B cell (primary cell): ENCODE results near the gene SZT2. TPM values are rescaled to one million over a fixed set of nuclear protein-coding genes. Genes with fewer than 3 reads are reported as not detected.

ENCODE experiments used
- ATAC-seq: fragments of 200-7000 bp; cut with Tn5 transposase; one replicate; pipeline ENCODE4 v1.10.0; 2021; ENCODE audit warnings: low read depth, mild to moderate bottlenecking, moderate number of reproducible peaks, moderate library complexity
- CTCF ChIA-PET: fragments of 350-600 bp; sonication (Branson Sonifier 250); formaldehyde crosslinking; loops from one replicate; lab custom pipeline; 2021; ENCODE audit warnings: antibody characterized with exemption, inconsistent platforms; lab: Charles Lee
- POLR2A ChIA-PET: fragments of 350-600 bp; sonication (Branson Sonifier 250); formaldehyde crosslinking; loops from one replicate; lab custom pipeline; 2021; ENCODE audit warnings: antibody characterized with exemption; lab: Charles Lee
- DNase-seq: peaks from one replicate; pipeline ENCODE4 v3.0.0; 2013
- H2AFZ ChIP-seq: 2 replicates; pipeline ENCODE4 v1.6.1; 2012; ENCODE audit warnings: mild to moderate bottlenecking, low read depth, low read length; ENCODE audit not compliant: insufficient read depth, poor library complexity, severe bottlenecking
- H3K27ac ChIP-seq, 2 donors: 1 replicate in 1 of 2; 2 replicates in 1 of 2; pipeline ENCODE4 v1.5.1; 2012 to 2013; ENCODE audit warnings: low read length in 2 of 2, mild to moderate bottlenecking in 2 of 2, moderate library complexity in 1 of 2
- H3K27me3 ChIP-seq, 4 experiments: fragments of 200-600 bp in 1 of 4; sonication (generic) in 1 of 4; replicated peaks in 1 of 4; 1 replicate in 2 of 4; 2 replicates in 2 of 4; pipeline versions ENCODE4 v1.6.1 to v1.7.0; 2013 to 2016; ENCODE audit warnings: low read length in 3 of 4, mild to moderate bottlenecking in 2 of 4, mixed read lengths in 1 of 4, moderate library complexity in 1 of 4; ENCODE audit not compliant: insufficient read depth in 4 of 4, control insufficient read depth in 3 of 4; ENCODE audit errors: control extremely low read depth in 1 of 4
- H3K36me3 ChIP-seq, 2 experiments: replicated peaks in 1 of 2; 1 replicate in 1 of 2; 2 replicates in 1 of 2; pipeline versions ENCODE4 v1.6.1 to v1.7.1; 2013; ENCODE audit warnings: low read length in 1 of 2; ENCODE audit not compliant: insufficient read depth in 2 of 2, control insufficient read depth in 1 of 2; ENCODE audit errors: control extremely low read depth in 1 of 2, extremely low read depth in 1 of 2
- H3K4me1 ChIP-seq, 2 donors: fragments of 200-600 bp in 1 of 2; sonication (generic) in 1 of 2; 1 replicate in 1 of 2; 2 replicates in 1 of 2; pipeline versions ENCODE4 v1.5.1 to v1.6.1; 2013 to 2017; ENCODE audit warnings: low read length in 2 of 2; ENCODE audit not compliant: control insufficient read depth in 2 of 2, insufficient read depth in 2 of 2
- H3K4me2 ChIP-seq: replicated peaks from 2 replicates; pipeline ENCODE3; 2012; ENCODE audit warnings: mild to moderate bottlenecking, low read depth, low read length; ENCODE audit not compliant: poor library complexity, severe bottlenecking
- H3K4me3 ChIP-seq, 5 experiments: fragments of 200-600 bp in 1 of 5; sonication (generic) in 1 of 5; 1 replicate in 3 of 5; 2 replicates in 2 of 5; pipeline versions ENCODE4 v1.5.1 to v1.7.0; 2011 to 2016; ENCODE audit warnings: low read length in 4 of 5, mild to moderate bottlenecking in 4 of 5, low read depth in 2 of 5, control low read depth in 1 of 5, moderate library complexity in 1 of 5; ENCODE audit not compliant: insufficient read depth in 1 of 5; ENCODE audit errors: control extremely low read depth in 1 of 5, extremely low read depth in 1 of 5
- H3K79me2 ChIP-seq: fragments of 200-600 bp; sonication (generic); one replicate; pipeline ENCODE4 v1.6.0; 2016; ENCODE audit warnings: low read length; ENCODE audit not compliant: control insufficient read depth, insufficient read depth
- H3K9ac ChIP-seq: fragments of 200-600 bp; sonication (generic); 2 replicates; pipeline ENCODE4 v1.6.1; 2017; ENCODE audit warnings: mild to moderate bottlenecking, low read length, moderate library complexity
- H3K9me3 ChIP-seq, 3 donors: one replicate each; pipeline versions ENCODE4 v1.6.1 to v1.7.1; 2013; ENCODE audit warnings: low read length in 2 of 3; ENCODE audit not compliant: control insufficient read depth in 2 of 3, insufficient read depth in 1 of 3; ENCODE audit errors: control extremely low read depth in 1 of 3
- H4K20me1 ChIP-seq: 2 replicates; pipeline ENCODE4 v1.6.0; 2012; ENCODE audit warnings: mild to moderate bottlenecking, low read length; ENCODE audit not compliant: insufficient read depth, control insufficient read depth, poor library complexity, severe bottlenecking
- H3K27ac Mint-ChIP-seq: one replicate; pipeline ENCODE4 v1.8.0; 2021; ENCODE audit warnings: mixed read lengths
- H3K27me3 Mint-ChIP-seq: one replicate; pipeline ENCODE4 v1.8.0; 2021; ENCODE audit warnings: mixed read lengths
- H3K4me1 Mint-ChIP-seq: one replicate; pipeline ENCODE4 v1.8.0; 2021; ENCODE audit warnings: mixed read lengths
- H3K4me3 Mint-ChIP-seq: one replicate; pipeline ENCODE4 v1.8.0; 2021; ENCODE audit warnings: mixed read lengths
- H3K9me3 Mint-ChIP-seq: one replicate; pipeline ENCODE4 v1.8.0; 2022; ENCODE audit warnings: mixed read lengths; ENCODE audit not compliant: insufficient read depth
- CTCF ChIP-seq: fragments of 200-600 bp; IDR thresholded peaks from one replicate; pipeline ENCODE4 v1.8.0; 2022; ENCODE audit warnings: antibody characterized with exemption, mild to moderate bottlenecking
- EZH2 ChIP-seq: IDR thresholded peaks from 2 replicates; pipeline ENCODE4 v1.6.1; 2012; ENCODE audit warnings: borderline replicate concordance, low read depth, mild to moderate bottlenecking, moderate library complexity, low read length; ENCODE audit not compliant: insufficient read depth, poor library complexity, severe bottlenecking
- WGBS: methylation state at CpG from one replicate; pipeline ENCODE4 v1.1.5; 2013; ENCODE audit warnings: missing lambda C conversion rate; ENCODE audit not compliant: insufficient coverage; 5-methylcytosine and 5-hydroxymethylcytosine counted together
- intact Hi-C: fragments of 100-400 bp; cut with micrococcal nuclease; formaldehyde crosslinking; loops from one replicate; pipeline ENCODE4 v1.10.0; 2022
- polyA plus RNA-seq: library from polyadenylated mRNA; depleted of rRNA; stranded (reverse); fragments of >200 nt; gene quantifications from 2 replicates; pipeline ENCODE4 v1.2.3, GENCODE V29; 2012
- total RNA-seq, 2 donors: library from RNA; stranded (reverse); fragments of 120-200 nt in 1 of 2; gene quantifications; 1 replicate in 1 of 2; 2 replicates in 1 of 2; pipeline versions ENCODE4 v1.2.3 to v1.2.4, GENCODE V29; 2013 to 2022

The SZT2 gene
- total and polyA plus RNA-seq, 2 donors (not counting 1 experiment from before 2014, with no cell fraction given) = 41.4 to 197 TPM

- H3K9me3 ChIP-seq = no peaks in the 10 kb centered on the region
- H3K9me3 Mint-ChIP-seq = no peaks in the 10 kb centered on the region
- TF ChIP-seq CTCF (no peak), EZH2 (no peak)
- H3K9ac ChIP-seq = no peak overlapping the region
- no peak overlapping the region for H2AFZ ChIP-seq
- no peak overlapping the region for H3K4me2 ChIP-seq
- no peaks in the 10 kb centered on the region for H4K20me1 ChIP-seq
- H3K36me3 ChIP-seq = no peaks in the 10 kb centered on the region
- no peaks in the 10 kb centered on the region for H3K27me3 ChIP-seq
- no peak overlapping the region for H3K27ac Mint-ChIP-seq
- ChIA-PET POLR2A (no interaction called here), CTCF (no interaction called here)
- no peak overlapping the region for H3K4me3 Mint-ChIP-seq
- H3K79me2 ChIP-seq = no peaks in the 10 kb centered on the region
- 29% methylated on average over 2 of the region's 2 CpGs for WGBS
- DNase-seq (no peak), ATAC-seq (no peak)
- no peak overlapping the region for H3K27ac ChIP-seq
- peaks cover 7% of the 10 kb centered on the region for H3K27me3 Mint-ChIP-seq
- no peaks in the 10 kb centered on the region for H3K4me1 ChIP-seq
- intact Hi-C loops = no loop called here
- no peak overlapping the region for H3K4me3 ChIP-seq
- peaks cover under 1% of the 10 kb centered on the region for H3K4me1 Mint-ChIP-seq
Measured at GRCh38 chr1:43466403-43466802, 76.7 kb downstream of the SZT2 start.

GRCh38 chr1:43468414-43468813 is 78.7 kb downstream of the SZT2 start:
- Mint-ChIP-seq H3K27me3 (peaks cover 8% of the 10 kb centered on the region), H3K4me1 (no peaks in the 10 kb centered on the region), H3K27ac (no peak overlapping the region), H3K9me3 (no peaks in the 10 kb centered on the region), H3K4me3 (no peak overlapping the region)
- ATAC-seq = no peak
- no peak for TF ChIP-seq EZH2
- no peak for TF ChIP-seq CTCF
- POLR2A ChIA-PET = no interaction called here
- no peaks in the 10 kb centered on the region for H3K36me3 ChIP-seq
- H3K9ac ChIP-seq = no peak overlapping the region
- CTCF ChIA-PET = interaction anchor here (0.9 kb wide), 1 partner anchor 568 kb away, joined by 3 read pairs; no protein-coding TSS in a partner anchor
- 93% methylated on average over 3 of the region's 3 CpGs for WGBS
- no peak overlapping the region for H3K27ac ChIP-seq
- no peaks in the 10 kb centered on the region for H3K9me3 ChIP-seq
- no peak overlapping the region for H3K4me3 ChIP-seq
- intact Hi-C loops = no loop called here
- H3K27me3 ChIP-seq = no peaks in the 10 kb centered on the region
- no peaks in the 10 kb centered on the region for H4K20me1 ChIP-seq
- H3K4me2 ChIP-seq = no peak overlapping the region
- DNase-seq = no peak
- H3K79me2 ChIP-seq = no peaks in the 10 kb centered on the region
- H3K4me1 ChIP-seq = no peaks in the 10 kb centered on the region
- no peak overlapping the region for H2AFZ ChIP-seq
